Smooth muscle cell (in vitro differentiated cells): ENCODE results near the gene IVD. TPM values are rescaled to one million over a fixed set of nuclear protein-coding genes. Genes with fewer than 3 reads are reported as not detected.

ENCODE experiments used
- DNase-seq: peaks from one replicate; lab custom pipeline; 2025; ENCODE audit not compliant: unreplicated experiment; lab: John Stamatoyannopoulos, UW
- H2AFZ ChIP-seq: fragments of 200-600 bp; sonication (generic); 2 replicates; pipeline ENCODE4 v1.6.0; 2016; ENCODE audit warnings: antibody characterized with exemption, low read depth, mild to moderate bottlenecking
- H3F3A ChIP-seq: fragments of 200-600 bp; sonication (generic); 2 replicates; pipeline ENCODE4 v1.6.0; 2017; ENCODE audit warnings: antibody characterized with exemption, low read depth
- H3K27ac ChIP-seq: fragments of 200-600 bp; sonication (generic); 2 replicates; pipeline ENCODE4 v1.5.1; 2016; ENCODE audit warnings: low read depth, mild to moderate bottlenecking
- H3K27me3 ChIP-seq: fragments of 200-600 bp; sonication (generic); 2 replicates; pipeline ENCODE4 v1.6.1; 2016; ENCODE audit warnings: low read depth, mild to moderate bottlenecking
- H3K36me3 ChIP-seq: fragments of 200-600 bp; sonication (generic); 2 replicates; pipeline ENCODE4 v1.5.1; 2016; ENCODE audit warnings: low read depth
- H3K4me1 ChIP-seq: fragments of 200-600 bp; sonication (generic); 2 replicates; pipeline ENCODE4 v1.5.1; 2016; ENCODE audit warnings: low read depth
- H3K4me2 ChIP-seq: fragments of 200-600 bp; sonication (generic); 2 replicates; pipeline ENCODE4 v1.6.0; 2016; ENCODE audit warnings: mild to moderate bottlenecking
- H3K4me3 ChIP-seq: fragments of 200-600 bp; sonication (generic); 2 replicates; pipeline ENCODE4 v1.5.1; 2016; ENCODE audit warnings: mild to moderate bottlenecking
- H3K79me2 ChIP-seq: fragments of 200-600 bp; sonication (generic); 2 replicates; pipeline ENCODE4 v1.6.0; 2016; ENCODE audit warnings: low read depth, mild to moderate bottlenecking
- H3K9ac ChIP-seq: fragments of 200-600 bp; sonication (generic); 2 replicates; pipeline ENCODE4 v1.6.0; 2016; ENCODE audit warnings: low read depth
- H3K9me3 ChIP-seq: fragments of 200-600 bp; sonication (generic); replicated peaks from 2 replicates; pipeline ENCODE4 v1.5.1; 2016; ENCODE audit warnings: low read depth
- H4K20me1 ChIP-seq: fragments of 200-600 bp; sonication (generic); 2 replicates; pipeline ENCODE4 v1.6.0; 2016; ENCODE audit warnings: low read depth
- WGBS: methylation state at CpG from one replicate; pipeline ENCODE4 v1.1.7; 2016; ENCODE audit warnings: low lambda C conversion rate; 5-methylcytosine and 5-hydroxymethylcytosine counted together
- polyA plus RNA-seq: library from polyadenylated mRNA; unstranded; fragments of >200 nt; fragmentation: Nextera tagmentation; extraction: Ambion mirVana; gene quantifications from 2 replicates; pipeline ENCODE4 v1.2.1, GENCODE V29; 2016
- total RNA-seq: library from RNA; depleted of rRNA; stranded (reverse); fragments of >200 nt; gene quantifications from 2 replicates; pipeline ENCODE4 v1.2.3, GENCODE V29; 2014
- TF ChIP-seq, protein P1 (sequence below): fragments of 200-600 bp; sonication (generic); IDR thresholded peaks from 2 replicates; pipeline ENCODE4 v1.5.1; 2017; ENCODE audit warnings: borderline replicate concordance, mild to moderate bottlenecking, antibody characterized with exemption; ENCODE audit not compliant: insufficient read depth, poor library complexity, severe bottlenecking

Gene IVD
- total and polyA plus RNA-seq, 2 experiments from 2014 or later, result 17.4 to 37.8 TPM

- H3K79me2 ChIP-seq, result peaks cover 21% of the 10 kb centered on the region
- no peak overlapping the region for H3K27ac ChIP-seq
- H3F3A ChIP-seq, result peaks cover 4% of the 10 kb centered on the region
- peaks cover 34% of the 10 kb centered on the region for H3K4me1 ChIP-seq
- TF ChIP-seq, protein P1, sequence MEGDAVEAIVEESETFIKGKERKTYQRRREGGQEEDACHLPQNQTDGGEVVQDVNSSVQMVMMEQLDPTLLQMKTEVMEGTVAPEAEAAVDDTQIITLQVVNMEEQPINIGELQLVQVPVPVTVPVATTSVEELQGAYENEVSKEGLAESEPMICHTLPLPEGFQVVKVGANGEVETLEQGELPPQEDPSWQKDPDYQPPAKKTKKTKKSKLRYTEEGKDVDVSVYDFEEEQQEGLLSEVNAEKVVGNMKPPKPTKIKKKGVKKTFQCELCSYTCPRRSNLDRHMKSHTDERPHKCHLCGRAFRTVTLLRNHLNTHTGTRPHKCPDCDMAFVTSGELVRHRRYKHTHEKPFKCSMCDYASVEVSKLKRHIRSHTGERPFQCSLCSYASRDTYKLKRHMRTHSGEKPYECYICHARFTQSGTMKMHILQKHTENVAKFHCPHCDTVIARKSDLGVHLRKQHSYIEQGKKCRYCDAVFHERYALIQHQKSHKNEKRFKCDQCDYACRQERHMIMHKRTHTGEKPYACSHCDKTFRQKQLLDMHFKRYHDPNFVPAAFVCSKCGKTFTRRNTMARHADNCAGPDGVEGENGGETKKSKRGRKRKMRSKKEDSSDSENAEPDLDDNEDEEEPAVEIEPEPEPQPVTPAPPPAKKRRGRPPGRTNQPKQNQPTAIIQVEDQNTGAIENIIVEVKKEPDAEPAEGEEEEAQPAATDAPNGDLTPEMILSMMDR, result no peak
- no peaks in the 10 kb centered on the region for H3K36me3 ChIP-seq
- peaks cover 21% of the 10 kb centered on the region for H4K20me1 ChIP-seq
- H2AFZ ChIP-seq, result no peak overlapping the region
- H3K9me3 ChIP-seq, result no peaks in the 10 kb centered on the region
- DNase-seq, result no peak
- WGBS, result 60% methylated on average over 12 of the region's 12 CpGs
- H3K4me3 ChIP-seq, result no peak overlapping the region
- no peak overlapping the region for H3K9ac ChIP-seq
- H3K27me3 ChIP-seq, result peaks cover 14% of the 10 kb centered on the region
- peak overlapping the region; percentile 94 for H3K4me2 ChIP-seq
Measured at GRCh38 chr15:40438712-40439111, 33.1 kb downstream of the IVD start.

- peak overlapping the region; percentile 94 for H3K4me2 ChIP-seq
- peaks cover 9% of the 10 kb centered on the region for H3F3A ChIP-seq
- TF ChIP-seq, protein P1, result no peak
- no peak overlapping the region for H3K9ac ChIP-seq
- WGBS, result 2% methylated on average over 14 of the region's 15 CpGs
- peaks cover 26% of the 10 kb centered on the region for H3K79me2 ChIP-seq
- peaks cover 14% of the 10 kb centered on the region for H3K27me3 ChIP-seq
- H3K4me1 ChIP-seq, result peaks cover 34% of the 10 kb centered on the region
- peak overlapping the region; percentile 87 for H3K4me3 ChIP-seq
- DNase-seq, result no peak
- peak overlapping the region; percentile 62 for H2AFZ ChIP-seq
- no peaks in the 10 kb centered on the region for H3K36me3 ChIP-seq
- H3K9me3 ChIP-seq, result no peaks in the 10 kb centered on the region
- no peak overlapping the region for H3K27ac ChIP-seq
- peaks cover 29% of the 10 kb centered on the region for H4K20me1 ChIP-seq
Measured at GRCh38 chr15:40439461-40439959, 33.9 kb downstream of the IVD start.

GRCh38 chr15:40439960-40440742 lies 34.6 kb downstream of the IVD start:
- WGBS, result under 1% methylated on average over 33 of the region's 35 CpGs

More at GRCh38 chr15:40439960-40440742, 34.6 kb downstream of the IVD start:
- H3K9me3 ChIP-seq, result no peaks in the 10 kb centered on the region
- no peaks in the 10 kb centered on the region for H3K36me3 ChIP-seq
- peaks cover 8% of the 10 kb centered on the region for H3K27me3 ChIP-seq
- TF ChIP-seq, protein P1, result no peak
- H4K20me1 ChIP-seq, result peaks cover 36% of the 10 kb centered on the region
- H3K4me1 ChIP-seq, result peaks cover 39% of the 10 kb centered on the region
- H3K27ac ChIP-seq, result no peak overlapping the region
- DNase-seq, result peak; percentile 39
- peak overlapping the region; percentile 62 for H2AFZ ChIP-seq
- H3K79me2 ChIP-seq, result peaks cover 33% of the 10 kb centered on the region
- H3F3A ChIP-seq, result peaks cover 11% of the 10 kb centered on the region
- peak overlapping the region; percentile 87 for H3K4me3 ChIP-seq
- H3K9ac ChIP-seq, result no peak overlapping the region
- peak overlapping the region; percentile 94 for H3K4me2 ChIP-seq
